Nephron (organoid): Measurements from ENCODE around the gene DEFB123.

ENCODE experiments used
- H3K27ac Mint-ChIP-seq, 3 experiments: 2 replicates each; pipeline ENCODE4 v1.8.0; 2020; ENCODE audit warnings: mixed read lengths in 3 of 3, mild to moderate bottlenecking in 2 of 3, moderate library complexity in 1 of 3
- H3K27me3 Mint-ChIP-seq: 2 replicates; pipeline ENCODE4 v1.8.0; 2021; ENCODE audit warnings: low read depth, mild to moderate bottlenecking, moderate library complexity, mixed read lengths
- H3K36me3 Mint-ChIP-seq: 2 replicates; pipeline ENCODE4 v1.8.0; 2020; ENCODE audit warnings: low read depth, mixed read lengths
- H3K4me1 Mint-ChIP-seq: 2 replicates; pipeline ENCODE4 v1.8.0; 2020; ENCODE audit warnings: mixed read lengths
- H3K4me3 Mint-ChIP-seq, 3 experiments: 2 replicates each; pipeline ENCODE4 v1.8.0; 2020; ENCODE audit warnings: mild to moderate bottlenecking in 3 of 3, mixed read lengths in 3 of 3, moderate library complexity in 2 of 3
- H3K9me3 Mint-ChIP-seq: 2 replicates; pipeline ENCODE4 v1.8.0; 2020; ENCODE audit warnings: mixed read lengths
- CTCF ChIP-seq, 3 experiments: fragments of 200-600 bp; sonication (generic); IDR thresholded peaks; one replicate each; pipeline ENCODE4 v1.5.0; 2021; ENCODE audit warnings: antibody characterized with exemption in 3 of 3; ENCODE audit not compliant: unreplicated experiment in 3 of 3

Gene DEFB123, protein sequence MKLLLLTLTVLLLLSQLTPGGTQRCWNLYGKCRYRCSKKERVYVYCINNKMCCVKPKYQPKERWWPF

DNA sequence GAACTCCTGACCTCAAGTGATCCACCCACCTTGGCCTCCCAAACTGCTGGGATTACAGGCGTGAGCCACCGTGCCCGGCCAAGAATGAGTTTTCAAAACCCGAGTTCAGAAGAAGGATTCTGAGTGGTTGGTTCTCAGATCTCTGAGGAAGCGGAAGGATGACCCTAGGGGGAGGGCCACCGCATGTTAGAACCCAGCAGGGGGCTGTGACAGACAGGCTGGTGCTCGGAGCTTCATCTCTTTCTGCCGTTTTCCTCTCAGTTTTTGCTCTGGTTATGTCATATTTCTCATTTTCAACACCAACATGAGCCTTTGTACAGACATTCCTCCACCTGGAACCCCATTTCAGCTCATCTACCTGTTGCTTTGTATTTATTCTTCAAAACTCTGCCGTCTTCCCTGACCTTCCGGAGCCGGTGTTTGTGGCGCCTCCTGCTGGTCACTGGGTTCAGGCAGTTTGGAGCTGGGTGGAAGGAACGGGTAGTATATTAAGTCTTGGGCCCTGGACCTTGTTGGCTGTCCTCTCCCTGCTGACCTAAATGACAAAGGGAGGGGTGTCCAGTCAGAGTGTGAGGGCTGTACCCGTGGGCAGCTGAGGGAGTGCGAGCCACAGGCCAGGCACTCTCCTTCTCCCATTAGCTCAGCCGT, at the start of gene DEFB123:
TSS of gene DEFB123 (plus strand) at position 621 of the 648 bp plus-strand sequence. CDS start 67 bp downstream, outside the sequence.
- no peak for TF ChIP-seq CTCF (IDR thresholded peaks at IDR 0.05; ENCODE audit: unreplicated experiment in 3 of 3)
- H3K27me3 Mint-ChIP-seq, result no peaks in the 10 kb centered on the region
- peaks cover 25% of the 10 kb centered on the region for H3K9me3 Mint-ChIP-seq
- no peak within 1 kb of the TSS for H3K4me3 Mint-ChIP-seq
- H3K27ac Mint-ChIP-seq, result no peak within 1 kb of the TSS
- H3K36me3 Mint-ChIP-seq, result no peaks in the 10 kb centered on the region
- H3K4me1 Mint-ChIP-seq, result no peaks in the 10 kb centered on the region

DNA sequence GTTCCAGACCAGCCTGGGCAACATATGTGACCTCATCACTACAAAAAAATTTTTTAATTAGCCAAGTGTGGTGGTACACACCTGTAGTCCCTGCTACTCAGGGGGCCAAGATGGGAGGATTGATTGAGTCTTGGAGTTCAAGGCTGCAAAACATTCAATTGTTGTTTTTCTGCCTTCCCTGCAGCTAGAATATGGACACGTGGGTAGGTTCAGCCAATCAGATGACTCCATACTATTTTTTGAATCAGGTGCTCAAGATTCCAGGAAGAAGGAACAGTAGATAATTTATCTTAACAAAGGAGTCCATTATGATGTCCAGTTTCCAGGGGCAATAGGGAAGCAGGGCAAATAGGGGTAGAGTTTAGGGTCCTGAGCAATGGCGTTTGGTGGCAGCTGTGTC, 47.6 kb upstream of the DEFB123 start:
- peaks cover 4% of the 10 kb centered on the region for H3K36me3 Mint-ChIP-seq
- no peaks in the 10 kb centered on the region for H3K4me1 Mint-ChIP-seq
- H3K4me3 Mint-ChIP-seq, result no peak overlapping the region
- no peak overlapping the region for H3K27ac Mint-ChIP-seq
- no peak for TF ChIP-seq CTCF (IDR thresholded peaks at IDR 0.05; ENCODE audit: unreplicated experiment in 3 of 3)
- H3K9me3 Mint-ChIP-seq, result peaks cover 46% of the 10 kb centered on the region
- no peaks in the 10 kb centered on the region for H3K27me3 Mint-ChIP-seq

- H3K4me3 Mint-ChIP-seq, result no peak overlapping the region
- TF ChIP-seq CTCF (IDR thresholded peaks at IDR 0.05; ENCODE audit: unreplicated experiment in 3 of 3), result no peak
- peaks cover 40% of the 10 kb centered on the region for H3K9me3 Mint-ChIP-seq
- H3K27me3 Mint-ChIP-seq, result no peaks in the 10 kb centered on the region
- no peak overlapping the region for H3K27ac Mint-ChIP-seq
- H3K36me3 Mint-ChIP-seq, result peaks cover 4% of the 10 kb centered on the region
- H3K4me1 Mint-ChIP-seq, result no peaks in the 10 kb centered on the region
These were observed 45.5 kb upstream of the DEFB123 start for GRCh38 chr20:31394900-31395299.

GRCh38 chr20:31403886-31404285, 36.5 kb upstream of the DEFB123 start:
- no peak overlapping the region for H3K27ac Mint-ChIP-seq
- no peak overlapping the region for H3K4me3 Mint-ChIP-seq
- H3K27me3 Mint-ChIP-seq, result no peaks in the 10 kb centered on the region
- no peaks in the 10 kb centered on the region for H3K4me1 Mint-ChIP-seq
- H3K9me3 Mint-ChIP-seq, result peaks cover 29% of the 10 kb centered on the region
- no peaks in the 10 kb centered on the region for H3K36me3 Mint-ChIP-seq
- no peak for TF ChIP-seq CTCF (IDR thresholded peaks at IDR 0.05; ENCODE audit: unreplicated experiment in 3 of 3)

- H3K27me3 Mint-ChIP-seq, result no peaks in the 10 kb centered on the region
- H3K4me3 Mint-ChIP-seq, result peak within 1 kb of the TSS in 1 of 3 experiments; percentile 2
- no peak within 1 kb of the TSS for H3K27ac Mint-ChIP-seq
- TF ChIP-seq CTCF (IDR thresholded peaks at IDR 0.05; ENCODE audit: unreplicated experiment in 3 of 3), result no peak
- no peaks in the 10 kb centered on the region for H3K36me3 Mint-ChIP-seq
- H3K4me1 Mint-ChIP-seq, result no peaks in the 10 kb centered on the region
- peaks cover 22% of the 10 kb centered on the region for H3K9me3 Mint-ChIP-seq
These were observed 34.3 kb upstream of the DEFB123 start, which contains the start of gene DEFB121 for GRCh38 chr20:31406115-31406514. TSS of gene DEFB121 (minus strand) at chr20:31406215. CDS start at chr20:31406152, 63 bp downstream.

GRCh38 chr20:31410011-31410410, 30.4 kb upstream of the DEFB123 start:
- Mint-ChIP-seq H3K36me3 (no peaks in the 10 kb centered on the region), H3K4me3 (no peak overlapping the region), H3K9me3 (peaks cover 40% of the 10 kb centered on the region), H3K27me3 (no peaks in the 10 kb centered on the region), H3K4me1 (no peaks in the 10 kb centered on the region), H3K27ac (no peak overlapping the region)
- no peak for TF ChIP-seq CTCF (IDR thresholded peaks at IDR 0.05; ENCODE audit: unreplicated experiment in 3 of 3)
